ENCODE results near the gene GATD1.

DNA sequence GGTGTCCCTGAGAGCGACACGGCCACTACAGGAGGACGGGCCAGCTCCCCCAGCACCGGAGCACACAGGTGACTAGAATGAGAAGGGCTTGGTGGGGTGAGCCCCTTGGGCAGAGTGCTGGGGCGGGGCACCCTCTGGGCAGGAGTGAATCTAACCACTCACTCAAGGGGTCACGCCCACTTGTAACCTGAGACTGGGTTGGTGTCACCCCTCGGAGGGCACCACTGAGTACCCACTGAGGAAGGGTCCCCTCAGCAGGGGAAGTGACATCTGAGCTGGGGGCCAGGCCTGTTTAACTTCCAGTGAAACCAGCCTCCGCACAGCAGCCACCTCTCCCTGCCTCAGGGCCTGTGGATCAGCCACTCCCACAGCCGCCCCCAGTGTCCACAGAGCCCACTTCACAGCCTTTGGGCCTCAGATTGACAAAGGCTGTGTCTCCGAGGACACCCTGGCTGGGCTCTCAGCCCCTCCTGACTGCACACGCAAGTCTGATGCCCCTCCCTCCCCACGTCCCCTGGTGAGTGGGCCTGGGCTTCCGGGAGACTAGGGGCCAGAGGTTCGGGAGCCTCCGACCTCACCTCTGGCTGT is 5.6 kb downstream of the GATD1 start:
- TF ChIP-seq EP300 (IDR thresholded peaks at IDR 0.05) (no peak), POLR2A (IDR thresholded peaks at IDR 0.05) (no peak)
- TF ChIP-seq, protein P1, sequence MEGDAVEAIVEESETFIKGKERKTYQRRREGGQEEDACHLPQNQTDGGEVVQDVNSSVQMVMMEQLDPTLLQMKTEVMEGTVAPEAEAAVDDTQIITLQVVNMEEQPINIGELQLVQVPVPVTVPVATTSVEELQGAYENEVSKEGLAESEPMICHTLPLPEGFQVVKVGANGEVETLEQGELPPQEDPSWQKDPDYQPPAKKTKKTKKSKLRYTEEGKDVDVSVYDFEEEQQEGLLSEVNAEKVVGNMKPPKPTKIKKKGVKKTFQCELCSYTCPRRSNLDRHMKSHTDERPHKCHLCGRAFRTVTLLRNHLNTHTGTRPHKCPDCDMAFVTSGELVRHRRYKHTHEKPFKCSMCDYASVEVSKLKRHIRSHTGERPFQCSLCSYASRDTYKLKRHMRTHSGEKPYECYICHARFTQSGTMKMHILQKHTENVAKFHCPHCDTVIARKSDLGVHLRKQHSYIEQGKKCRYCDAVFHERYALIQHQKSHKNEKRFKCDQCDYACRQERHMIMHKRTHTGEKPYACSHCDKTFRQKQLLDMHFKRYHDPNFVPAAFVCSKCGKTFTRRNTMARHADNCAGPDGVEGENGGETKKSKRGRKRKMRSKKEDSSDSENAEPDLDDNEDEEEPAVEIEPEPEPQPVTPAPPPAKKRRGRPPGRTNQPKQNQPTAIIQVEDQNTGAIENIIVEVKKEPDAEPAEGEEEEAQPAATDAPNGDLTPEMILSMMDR (IDR thresholded peaks at IDR 0.05) = no peak

Data from tibial nerve (tissue), 4 donors.